ENCODE data around the gene SLC9C2.
"Not testable (repeated sequence)": the region's sequence is repeated elsewhere in the genome, so short reads cannot be mapped to it uniquely, and the experiment has no call there.

SLC9C2 gene

GRCh38 chr1:173627269-173627668, 24.4 kb upstream of the SLC9C2 start:
- Histone ChIP-seq H3K9me3 (ENCODE audit: control insufficient read depth, low read length) (no peaks in the 10 kb centered on the region), H3K36me3 (ENCODE audit: control insufficient read depth, insufficient read depth, low read length) (no peaks in the 10 kb centered on the region), H3K4me1 (ENCODE audit: control insufficient read depth, insufficient read depth, low read length, poor library complexity, severe bottlenecking) (no peaks in the 10 kb centered on the region), H3K27ac (ENCODE audit: low read depth, low read length, severe bottlenecking) (no peak overlapping the region), H3K4me3 (ENCODE audit: extremely low read depth, insufficient read depth, low read length, poor library complexity, severe bottlenecking) (no peak overlapping the region)

GRCh38 chr1:173616859-173617258, 14.0 kb upstream of the SLC9C2 start:
- Histone ChIP-seq H3K27ac (ENCODE audit: low read depth, low read length, severe bottlenecking) (no peak overlapping the region), H3K36me3 (ENCODE audit: control insufficient read depth, insufficient read depth, low read length) (no peaks in the 10 kb centered on the region), H3K4me3 (ENCODE audit: extremely low read depth, insufficient read depth, low read length, poor library complexity, severe bottlenecking) (no peak overlapping the region), H3K9me3 (ENCODE audit: control insufficient read depth, low read length) (no peaks in the 10 kb centered on the region), H3K4me1 (ENCODE audit: control insufficient read depth, insufficient read depth, low read length, poor library complexity, severe bottlenecking) (no peaks in the 10 kb centered on the region)
- WGBS, 2 experiments (ENCODE audit: insufficient coverage in 2 of 2), result 100% methylated on average over 2 of the region's 4 CpGs; no CpG with 5 or more reads in 1 of the 2 experiments

- 76 to 97% methylated on average over 5 to 23 of the region's 32 CpGs for WGBS, 2 experiments (ENCODE audit: insufficient coverage in 2 of 2)
- not testable (repeated sequence) for H3K36me3 ChIP-seq (ENCODE audit: control insufficient read depth, insufficient read depth, low read length); H3K4me1 ChIP-seq (ENCODE audit: control insufficient read depth, insufficient read depth, low read length, poor library complexity, severe bottlenecking); H3K27ac ChIP-seq (ENCODE audit: low read depth, low read length, severe bottlenecking); H3K4me3 ChIP-seq (ENCODE audit: extremely low read depth, insufficient read depth, low read length, poor library complexity, severe bottlenecking); H3K9me3 ChIP-seq (ENCODE audit: control insufficient read depth, low read length)
Measured at GRCh38 chr1:173613086-173613485, 10.2 kb upstream of the SLC9C2 start.

- Histone ChIP-seq H3K36me3 (ENCODE audit: control insufficient read depth, insufficient read depth, low read length) (no peaks in the 10 kb centered on the region), H3K4me3 (ENCODE audit: extremely low read depth, insufficient read depth, low read length, poor library complexity, severe bottlenecking) (no peak overlapping the region), H3K4me1 (ENCODE audit: control insufficient read depth, insufficient read depth, low read length, poor library complexity, severe bottlenecking) (no peaks in the 10 kb centered on the region), H3K27ac (ENCODE audit: low read depth, low read length, severe bottlenecking) (no peak overlapping the region), H3K9me3 (ENCODE audit: control insufficient read depth, low read length) (no peaks in the 10 kb centered on the region)
- WGBS, 2 experiments (ENCODE audit: insufficient coverage in 2 of 2), result 83 to 100% methylated on average over 1 to 2 of the region's 4 CpGs
Measured at GRCh38 chr1:173608503-173609216, 5.8 kb upstream of the SLC9C2 start.

- WGBS, 2 experiments (ENCODE audit: insufficient coverage in 2 of 2), result no CpG with 5 or more reads among the region's 2 CpGs
- H3K4me3 ChIP-seq (ENCODE audit: extremely low read depth, insufficient read depth, low read length, poor library complexity, severe bottlenecking), result no peak overlapping the region
- H3K36me3 ChIP-seq (ENCODE audit: control insufficient read depth, insufficient read depth, low read length), result no peaks in the 10 kb centered on the region
- no peaks in the 10 kb centered on the region for H3K9me3 ChIP-seq (ENCODE audit: control insufficient read depth, low read length)
- H3K27ac ChIP-seq (ENCODE audit: low read depth, low read length, severe bottlenecking), result no peak overlapping the region
- no peaks in the 10 kb centered on the region for H3K4me1 ChIP-seq (ENCODE audit: control insufficient read depth, insufficient read depth, low read length, poor library complexity, severe bottlenecking)
Measured at GRCh38 chr1:173601588-173601987, 1.3 kb downstream of the SLC9C2 start.

- H3K36me3 ChIP-seq (ENCODE audit: control insufficient read depth, insufficient read depth, low read length), result no peaks in the 10 kb centered on the region
- no peaks in the 10 kb centered on the region for H3K4me1 ChIP-seq (ENCODE audit: control insufficient read depth, insufficient read depth, low read length, poor library complexity, severe bottlenecking)
- H3K27ac ChIP-seq (ENCODE audit: low read depth, low read length, severe bottlenecking), result no peak overlapping the region
- peaks cover 5% of the 10 kb centered on the region for H3K9me3 ChIP-seq (ENCODE audit: control insufficient read depth, low read length)
- H3K4me3 ChIP-seq (ENCODE audit: extremely low read depth, insufficient read depth, low read length, poor library complexity, severe bottlenecking), result no peak overlapping the region
- no CpG with 5 or more reads among the region's 3 CpGs for WGBS, 2 experiments (ENCODE audit: insufficient coverage in 2 of 2)
Measured at GRCh38 chr1:173596097-173596825, 6.6 kb downstream of the SLC9C2 start.

- not testable (repeated sequence) for H3K9me3 ChIP-seq (ENCODE audit: control insufficient read depth, low read length); H3K4me1 ChIP-seq (ENCODE audit: control insufficient read depth, insufficient read depth, low read length, poor library complexity, severe bottlenecking); H3K27ac ChIP-seq (ENCODE audit: low read depth, low read length, severe bottlenecking); H3K4me3 ChIP-seq (ENCODE audit: extremely low read depth, insufficient read depth, low read length, poor library complexity, severe bottlenecking); H3K36me3 ChIP-seq (ENCODE audit: control insufficient read depth, insufficient read depth, low read length)
- 100% methylated on average over 1 of the region's 5 CpGs for WGBS, 2 experiments (ENCODE audit: insufficient coverage in 2 of 2)
Measured at GRCh38 chr1:173591138-173591537, 11.7 kb downstream of the SLC9C2 start.

- 80% methylated on average over 1 of the region's 1 CpG; no CpG with 5 or more reads in 1 of the 2 experiments for WGBS, 2 experiments (ENCODE audit: insufficient coverage in 2 of 2)
- H3K4me3 ChIP-seq (ENCODE audit: extremely low read depth, insufficient read depth, low read length, poor library complexity, severe bottlenecking), result no peak overlapping the region
- H3K4me1 ChIP-seq (ENCODE audit: control insufficient read depth, insufficient read depth, low read length, poor library complexity, severe bottlenecking), result no peaks in the 10 kb centered on the region
- H3K9me3 ChIP-seq (ENCODE audit: control insufficient read depth, low read length), result peaks cover 5% of the 10 kb centered on the region
- no peak overlapping the region for H3K27ac ChIP-seq (ENCODE audit: low read depth, low read length, severe bottlenecking)
- no peaks in the 10 kb centered on the region for H3K36me3 ChIP-seq (ENCODE audit: control insufficient read depth, insufficient read depth, low read length)
Measured at GRCh38 chr1:173590557-173590956, 12.3 kb downstream of the SLC9C2 start.

GRCh38 chr1:173581383-173582079, 21.3 kb downstream of the SLC9C2 start:
- Histone ChIP-seq H3K27ac (ENCODE audit: low read depth, low read length, severe bottlenecking) (no peak overlapping the region), H3K36me3 (ENCODE audit: control insufficient read depth, insufficient read depth, low read length) (no peaks in the 10 kb centered on the region), H3K4me3 (ENCODE audit: extremely low read depth, insufficient read depth, low read length, poor library complexity, severe bottlenecking) (no peak overlapping the region), H3K4me1 (ENCODE audit: control insufficient read depth, insufficient read depth, low read length, poor library complexity, severe bottlenecking) (no peaks in the 10 kb centered on the region), H3K9me3 (ENCODE audit: control insufficient read depth, low read length) (no peaks in the 10 kb centered on the region)
- 80% methylated on average over 1 of the region's 1 CpG; no CpG with 5 or more reads in 1 of the 2 experiments for WGBS, 2 experiments (ENCODE audit: insufficient coverage in 2 of 2)

- 100% methylated on average over 1 of the region's 3 CpGs for WGBS, 2 experiments (ENCODE audit: insufficient coverage in 2 of 2)
- Histone ChIP-seq H3K36me3 (ENCODE audit: control insufficient read depth, insufficient read depth, low read length) (no peaks in the 10 kb centered on the region), H3K9me3 (ENCODE audit: control insufficient read depth, low read length) (no peaks in the 10 kb centered on the region), H3K27ac (ENCODE audit: low read depth, low read length, severe bottlenecking) (no peak overlapping the region), H3K4me3 (ENCODE audit: extremely low read depth, insufficient read depth, low read length, poor library complexity, severe bottlenecking) (no peak overlapping the region), H3K4me1 (ENCODE audit: control insufficient read depth, insufficient read depth, low read length, poor library complexity, severe bottlenecking) (no peaks in the 10 kb centered on the region)
Measured at GRCh38 chr1:173580658-173581057, 22.2 kb downstream of the SLC9C2 start.

All from mesodermal cell (in vitro differentiated cells).